Rectal smooth muscle tissue (tissue), 1 donor: Measurements from ENCODE around the gene TTLL1.

Experiments
- H3K27ac ChIP-seq: one replicate; pipeline ENCODE4 v1.7.0; 2013; ENCODE audit warnings: low read depth, low read length, inconsistent platforms
- H3K27me3 ChIP-seq: one replicate; pipeline ENCODE4 v1.7.0; 2013; ENCODE audit warnings: low read length; ENCODE audit not compliant: control insufficient read depth, insufficient read depth
- H3K36me3 ChIP-seq: one replicate; pipeline ENCODE4 v1.7.0; 2013; ENCODE audit warnings: low read length; ENCODE audit not compliant: control insufficient read depth, insufficient read depth
- H3K4me1 ChIP-seq: one replicate; pipeline ENCODE4 v1.7.0; 2013; ENCODE audit warnings: low read length; ENCODE audit not compliant: control insufficient read depth, insufficient read depth
- H3K4me3 ChIP-seq: one replicate; pipeline ENCODE4 v1.7.0; 2013; ENCODE audit warnings: low read length
- H3K9ac ChIP-seq: one replicate; pipeline ENCODE4 v1.7.0; 2013; ENCODE audit warnings: low read length

Gene TTLL1

DNA sequence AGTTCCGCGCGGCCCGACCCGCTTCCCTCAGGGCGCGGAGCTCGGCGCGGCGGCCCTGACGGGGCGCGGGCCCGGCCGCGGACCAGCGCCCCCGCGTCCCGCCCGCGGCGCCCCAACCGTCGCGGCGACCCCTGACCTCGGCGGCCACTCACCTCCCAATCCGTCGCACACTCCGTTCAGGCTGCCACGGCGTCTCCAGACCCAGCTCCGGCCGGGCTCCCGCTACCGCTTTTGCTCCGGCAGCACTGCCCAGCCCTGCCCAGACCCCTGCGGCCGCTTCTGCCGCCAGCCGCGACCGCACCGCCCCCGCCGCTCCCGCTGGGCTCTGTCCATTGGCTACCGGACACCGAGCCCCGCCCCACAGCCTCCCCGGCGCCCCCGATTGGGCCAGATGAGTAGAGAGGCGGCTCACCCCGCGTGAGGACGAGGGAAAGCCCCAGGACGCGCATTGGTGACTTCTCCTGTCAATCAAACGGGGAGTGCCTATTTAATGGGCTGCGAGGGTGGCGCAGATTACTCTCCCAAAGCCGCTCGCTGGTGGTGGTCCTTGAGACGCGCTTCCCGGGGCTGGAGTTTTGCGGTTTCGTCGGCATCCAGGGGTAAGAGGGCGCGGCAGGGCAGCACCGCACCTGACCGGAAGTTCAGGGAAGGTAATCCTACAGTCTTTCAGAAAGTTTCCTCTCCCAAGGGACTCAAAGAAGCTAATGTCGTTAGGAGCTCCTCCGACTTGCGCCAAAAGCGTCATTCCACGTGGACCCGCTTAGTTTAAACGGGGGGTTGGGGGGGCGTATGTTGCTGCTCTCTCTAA lies 74.1 kb downstream of the TTLL1 start, which contains the start of gene PACSIN2:
PACSIN2 (minus strand) TSS at position 281 of the 808 bp plus-strand sequence. CDS start 103,069 bp downstream, outside the sequence.
- peak within 1 kb of the TSS; percentile 86 for H3K9ac ChIP-seq
- peak within 1 kb of the TSS; percentile 77 for H3K27ac ChIP-seq
- H3K4me1 ChIP-seq, result peaks cover 6% of the 10 kb centered on the region
- H3K4me3 ChIP-seq, result peak within 1 kb of the TSS; percentile 96
- H3K36me3 ChIP-seq, result no peaks in the 10 kb centered on the region
- H3K27me3 ChIP-seq, result no peaks in the 10 kb centered on the region

DNA sequence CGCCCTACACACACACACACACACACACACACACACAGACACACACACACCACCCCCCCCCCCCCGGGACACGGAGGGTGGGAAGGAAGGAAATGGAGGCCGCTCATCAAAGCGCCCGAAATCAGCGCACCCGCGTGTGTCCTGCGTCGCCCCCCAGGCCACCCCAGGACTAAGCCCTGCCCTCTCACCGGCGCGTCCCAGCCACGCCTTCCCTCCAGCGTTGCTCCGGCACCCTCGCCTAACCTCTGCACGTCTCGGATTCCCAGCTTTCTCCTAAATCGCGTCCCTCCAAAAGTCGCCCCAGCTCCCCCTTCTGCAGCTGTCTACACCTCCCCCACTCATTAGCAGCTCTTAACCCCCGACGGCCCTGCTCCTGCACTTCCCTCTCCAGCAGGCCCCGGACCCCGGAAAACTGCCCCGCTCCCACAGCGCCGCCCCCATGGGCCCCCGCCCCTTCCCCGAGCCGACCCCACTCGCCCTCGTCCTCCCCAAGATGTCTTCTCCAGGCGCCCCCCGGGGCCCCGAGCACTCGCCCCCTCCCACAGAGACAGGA lies 74.8 kb downstream of the TTLL1 start:
- Histone ChIP-seq H3K4me1 (peaks cover 6% of the 10 kb centered on the region), H3K27ac (peak overlapping the region; percentile 77), H3K36me3 (no peaks in the 10 kb centered on the region), H3K27me3 (no peaks in the 10 kb centered on the region), H3K9ac (peak overlapping the region; percentile 86), H3K4me3 (peak overlapping the region; percentile 96)

DNA sequence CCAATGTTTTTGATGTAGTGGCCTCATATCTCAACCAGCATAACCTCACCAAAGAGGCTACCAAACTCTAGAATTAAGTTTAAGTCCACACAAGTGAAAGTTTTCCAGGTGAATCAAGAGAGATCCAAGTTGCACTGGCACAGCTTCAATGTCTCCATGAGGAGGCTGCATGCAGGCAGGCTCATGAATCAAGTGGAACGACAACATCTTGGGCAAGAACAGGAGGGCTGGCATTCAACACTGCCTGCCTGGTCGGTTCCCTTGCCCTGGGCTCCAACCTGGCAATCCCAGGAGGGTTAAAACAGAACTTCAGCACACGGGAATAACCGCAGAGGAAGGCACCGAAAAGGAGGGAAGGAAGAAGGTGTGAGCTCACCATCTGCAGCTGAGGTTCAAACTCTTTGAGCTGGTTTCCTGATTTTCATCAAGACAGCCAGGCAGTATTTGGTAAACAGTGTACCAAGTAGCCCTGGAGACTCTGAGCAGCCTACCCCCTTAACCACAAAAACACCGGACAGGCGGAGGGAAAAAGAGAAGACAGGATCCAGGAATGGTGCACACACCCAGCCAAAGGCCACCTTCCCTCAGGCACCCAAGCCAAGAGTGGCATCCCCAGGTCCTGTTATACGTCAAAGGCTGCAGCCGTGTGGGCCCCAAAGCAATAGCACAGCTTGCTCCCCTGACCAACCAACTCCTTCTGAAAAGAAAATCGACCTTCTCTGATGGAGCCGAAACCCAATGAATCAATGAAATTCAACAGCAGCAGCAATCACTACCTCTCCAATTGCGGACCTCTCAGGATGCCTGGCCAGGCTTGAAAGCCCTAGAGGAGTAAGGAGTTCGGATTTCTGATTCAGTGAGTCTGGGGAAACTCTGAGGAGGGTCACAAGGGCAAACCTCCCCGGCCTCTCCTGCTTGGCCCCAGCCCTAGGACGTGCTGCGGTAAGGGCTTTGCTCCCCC lies 75.6 kb downstream of the TTLL1 start:
- peak overlapping the region; percentile 96 for H3K4me3 ChIP-seq
- peaks cover 9% of the 10 kb centered on the region for H3K4me1 ChIP-seq
- no peaks in the 10 kb centered on the region for H3K36me3 ChIP-seq
- peak overlapping the region; percentile 86 for H3K9ac ChIP-seq
- H3K27me3 ChIP-seq, result no peaks in the 10 kb centered on the region
- peak overlapping the region; percentile 77 for H3K27ac ChIP-seq

DNA sequence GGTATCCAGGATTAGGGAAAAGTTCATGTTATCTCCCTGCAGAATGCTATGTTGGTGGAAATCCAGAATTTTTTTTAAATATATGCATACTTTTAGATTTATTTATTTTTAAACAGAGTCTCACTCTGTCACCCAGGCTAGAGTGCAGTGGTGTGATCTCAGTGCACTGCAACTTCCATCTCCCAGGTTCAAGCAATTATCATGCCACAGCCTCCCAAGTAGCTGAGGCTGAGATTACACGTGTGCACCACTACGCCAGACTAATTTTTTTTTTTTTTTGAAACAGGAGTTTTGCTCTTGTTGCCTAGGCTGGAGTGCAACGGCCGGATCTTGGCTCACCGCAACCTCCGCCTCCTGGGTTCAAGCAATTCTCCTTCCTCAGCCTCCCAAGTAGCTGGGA lies 76.8 kb downstream of the TTLL1 start:
- no peak overlapping the region for H3K9ac ChIP-seq
- no peaks in the 10 kb centered on the region for H3K27me3 ChIP-seq
- peaks cover 9% of the 10 kb centered on the region for H3K4me1 ChIP-seq
- no peak overlapping the region for H3K27ac ChIP-seq
- H3K4me3 ChIP-seq, result no peak overlapping the region
- H3K36me3 ChIP-seq, result no peaks in the 10 kb centered on the region

DNA sequence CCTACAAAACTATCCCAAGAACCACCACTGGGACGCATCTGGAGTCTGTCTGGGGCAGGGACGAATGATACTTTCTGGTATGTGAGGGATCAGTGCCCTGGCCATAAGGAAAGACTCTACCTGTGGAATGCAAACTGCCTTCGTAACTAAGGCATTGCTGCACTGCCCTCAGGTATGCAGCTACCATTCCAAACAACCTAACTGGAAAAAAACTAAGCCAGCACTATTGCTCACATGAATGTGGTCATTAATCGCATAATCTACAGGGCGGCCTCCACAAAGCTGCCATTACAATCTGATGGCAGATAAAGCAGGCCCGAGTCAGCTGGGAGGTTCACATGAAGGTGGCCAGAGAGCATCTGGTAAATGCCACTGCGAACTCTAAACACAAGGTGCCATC lies 78.1 kb downstream of the TTLL1 start:
- Histone ChIP-seq H3K27ac (no peak overlapping the region), H3K4me1 (peaks cover 9% of the 10 kb centered on the region), H3K36me3 (no peaks in the 10 kb centered on the region), H3K27me3 (no peaks in the 10 kb centered on the region), H3K4me3 (no peak overlapping the region), H3K9ac (no peak overlapping the region)

DNA sequence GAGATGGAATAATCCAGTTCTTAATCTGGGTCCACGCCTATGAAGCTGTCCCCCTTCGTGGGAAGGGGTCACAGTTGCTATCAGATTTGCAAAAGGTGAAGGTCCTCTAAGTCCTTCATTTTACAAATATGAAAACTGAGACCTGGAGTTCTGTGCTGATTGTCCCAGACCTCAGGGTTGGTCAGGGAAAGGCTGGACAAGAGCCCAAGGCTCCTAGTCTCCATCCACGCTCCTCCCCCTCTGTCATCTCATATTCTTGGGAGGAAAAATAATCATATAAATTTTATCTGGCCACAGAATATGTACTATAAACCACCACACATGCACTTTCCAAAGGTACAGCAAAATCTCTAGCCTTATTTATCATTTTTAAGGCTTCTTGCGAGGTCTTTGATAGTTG lies 79.7 kb downstream of the TTLL1 start:
- Histone ChIP-seq H3K27me3 (no peaks in the 10 kb centered on the region), H3K4me3 (no peak overlapping the region), H3K36me3 (no peaks in the 10 kb centered on the region), H3K27ac (no peak overlapping the region), H3K4me1 (peaks cover 9% of the 10 kb centered on the region), H3K9ac (no peak overlapping the region)

DNA sequence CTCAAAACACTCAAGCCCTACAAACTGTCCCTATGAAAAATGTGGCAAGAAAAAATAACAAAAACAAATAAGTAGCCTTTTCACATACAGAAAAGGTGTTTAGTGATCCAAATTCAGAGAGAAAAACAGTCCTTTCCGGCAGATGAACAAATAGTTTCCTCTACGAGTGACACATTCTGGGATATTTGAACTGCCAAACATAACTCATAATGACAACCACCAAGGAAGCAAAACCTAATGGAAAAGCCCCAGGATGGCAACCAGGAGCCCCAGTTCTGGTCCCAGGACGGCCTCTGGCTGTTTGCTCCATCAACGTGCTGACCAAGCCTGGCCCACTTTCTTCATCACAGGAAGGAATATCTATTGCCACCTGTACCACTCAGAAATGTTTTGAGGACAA lies 80.3 kb downstream of the TTLL1 start:
- H3K4me3 ChIP-seq, result no peak overlapping the region
- H3K36me3 ChIP-seq, result no peaks in the 10 kb centered on the region
- H3K9ac ChIP-seq, result no peak overlapping the region
- H3K27ac ChIP-seq, result no peak overlapping the region
- peaks cover 9% of the 10 kb centered on the region for H3K4me1 ChIP-seq
- no peaks in the 10 kb centered on the region for H3K27me3 ChIP-seq

DNA sequence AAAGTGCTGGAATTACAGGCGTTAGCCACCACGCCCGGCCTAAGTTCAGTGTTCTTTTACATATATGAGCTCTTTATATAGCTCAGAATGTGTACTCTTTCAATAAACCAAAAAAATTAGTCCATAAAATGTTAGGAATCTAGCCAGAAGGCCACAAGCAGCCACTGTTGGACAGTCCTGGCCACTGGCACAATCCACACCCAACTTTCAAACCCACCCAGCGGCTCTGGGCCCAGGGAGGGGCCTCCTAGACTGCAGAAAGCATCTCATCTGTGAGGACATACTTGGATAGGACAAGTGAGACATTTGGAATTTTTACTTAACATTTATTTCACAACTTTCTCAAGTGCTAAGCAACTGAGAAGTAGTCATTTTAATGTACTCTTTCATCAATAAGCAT lies 80.7 kb downstream of the TTLL1 start:
- H3K27me3 ChIP-seq, result no peaks in the 10 kb centered on the region
- H3K9ac ChIP-seq, result no peak overlapping the region
- H3K36me3 ChIP-seq, result no peaks in the 10 kb centered on the region
- peaks cover 9% of the 10 kb centered on the region for H3K4me1 ChIP-seq
- H3K4me3 ChIP-seq, result no peak overlapping the region
- no peak overlapping the region for H3K27ac ChIP-seq

DNA sequence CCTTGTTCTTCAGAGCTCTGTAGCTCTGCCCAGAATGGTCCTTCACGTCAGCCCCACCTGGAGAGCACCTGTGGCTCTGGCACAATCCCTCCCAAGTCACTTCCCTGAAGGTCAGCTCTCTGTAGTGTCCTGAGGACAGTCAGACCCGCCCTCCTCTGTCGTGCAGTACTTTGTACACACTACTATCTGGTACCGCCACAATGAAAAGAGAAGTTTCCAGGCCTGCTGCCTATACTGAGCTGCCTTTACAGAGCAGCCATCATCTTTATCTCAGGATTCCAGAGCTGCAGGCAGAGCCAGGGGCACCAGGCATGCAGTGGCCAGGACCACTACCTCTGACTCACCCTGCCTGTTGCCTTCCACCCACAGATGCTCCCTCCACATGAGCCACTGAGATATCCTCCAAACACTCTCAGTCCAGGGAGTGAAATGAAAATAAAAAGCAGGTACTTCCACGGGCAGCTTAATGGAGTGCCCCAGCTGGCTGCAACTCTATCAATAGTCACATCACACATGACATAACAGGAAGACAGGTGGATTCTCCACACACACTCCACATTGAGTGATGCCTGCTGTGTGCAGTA lies 81.6 kb downstream of the TTLL1 start:
- no peaks in the 10 kb centered on the region for H3K36me3 ChIP-seq
- H3K4me1 ChIP-seq, result peaks cover 2% of the 10 kb centered on the region

DNA sequence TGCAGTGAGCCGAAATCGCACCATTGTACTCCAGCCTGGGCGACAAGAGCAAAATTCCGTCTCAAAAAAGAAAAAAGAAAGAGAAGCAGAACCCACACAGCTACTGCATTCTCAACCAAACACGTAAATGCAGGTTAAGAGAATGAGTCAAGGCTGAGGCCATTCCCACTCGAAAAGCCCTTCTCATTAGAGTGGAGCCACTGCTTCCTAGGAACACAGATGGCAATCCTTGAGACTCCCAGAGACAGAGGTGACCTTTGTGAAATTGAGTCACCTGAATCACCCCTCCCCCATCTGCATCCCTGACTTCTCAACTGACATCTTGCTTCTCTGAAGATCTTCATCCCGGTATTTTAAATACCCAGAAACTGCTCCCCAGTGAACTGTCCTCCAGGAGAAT lies 82.4 kb downstream of the TTLL1 start:
- no peak overlapping the region for H3K4me3 ChIP-seq
- H3K36me3 ChIP-seq, result no peaks in the 10 kb centered on the region
- H3K9ac ChIP-seq, result no peak overlapping the region
- no peaks in the 10 kb centered on the region for H3K27me3 ChIP-seq
- peaks cover 6% of the 10 kb centered on the region for H3K4me1 ChIP-seq
- H3K27ac ChIP-seq, result no peak overlapping the region

More for the DNA sequence above, 81.6 kb downstream of the TTLL1 start:
- H3K4me3 ChIP-seq, result no peak overlapping the region
- no peaks in the 10 kb centered on the region for H3K27me3 ChIP-seq
- no peak overlapping the region for H3K9ac ChIP-seq
- no peak overlapping the region for H3K27ac ChIP-seq

DNA sequence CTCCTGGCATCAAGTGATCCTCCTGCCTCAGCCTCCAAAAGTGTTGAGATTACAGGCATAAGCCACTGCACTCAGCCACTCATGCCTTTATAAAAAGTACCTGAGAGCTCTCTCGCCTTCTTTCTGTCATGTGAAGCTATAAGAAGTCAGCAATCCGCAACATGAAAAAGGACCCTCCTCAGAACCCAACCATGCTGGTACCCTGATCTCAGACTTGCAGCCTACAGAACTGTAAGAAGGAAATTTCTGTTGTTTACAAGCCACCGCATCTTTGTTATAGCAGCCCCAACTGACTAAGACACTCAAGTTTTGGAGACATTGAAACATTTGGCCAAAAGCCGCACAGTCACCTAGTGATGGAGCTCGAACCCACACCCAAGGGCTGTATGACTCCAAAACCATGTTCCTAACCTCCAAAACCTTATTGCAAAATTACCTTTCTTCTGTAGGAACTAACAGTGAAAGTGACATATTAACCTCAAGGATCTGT lies 83.1 kb downstream of the TTLL1 start:
- Histone ChIP-seq H3K9ac (no peak overlapping the region), H3K27ac (no peak overlapping the region), H3K27me3 (no peaks in the 10 kb centered on the region), H3K4me3 (no peak overlapping the region), H3K36me3 (no peaks in the 10 kb centered on the region), H3K4me1 (peaks cover 12% of the 10 kb centered on the region)

DNA sequence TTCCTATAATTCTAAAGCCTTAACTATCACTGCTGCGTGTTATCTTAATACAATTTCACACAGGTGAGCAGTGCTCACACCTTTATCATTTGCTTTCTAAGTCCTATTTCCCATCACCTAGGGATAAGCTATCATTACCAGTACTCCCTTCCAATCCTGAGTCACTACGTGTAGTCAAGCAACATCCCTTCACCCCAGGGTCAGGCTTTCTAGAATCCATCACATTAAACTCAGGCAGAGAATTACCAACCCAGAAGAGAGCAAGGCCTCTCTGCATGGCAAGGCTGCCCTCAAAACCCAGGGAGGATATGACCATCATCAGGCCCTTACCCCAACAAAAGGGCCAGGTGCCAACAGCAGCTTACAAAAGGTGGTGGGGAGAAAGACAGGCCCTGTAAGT lies 84.1 kb downstream of the TTLL1 start:
- H3K27me3 ChIP-seq, result no peaks in the 10 kb centered on the region
- no peaks in the 10 kb centered on the region for H3K36me3 ChIP-seq
- H3K9ac ChIP-seq, result no peak overlapping the region
- H3K4me3 ChIP-seq, result no peak overlapping the region
- H3K27ac ChIP-seq, result no peak overlapping the region
- H3K4me1 ChIP-seq, result peaks cover 19% of the 10 kb centered on the region
